Stimulated activated naive CD8-positive, alpha-beta T cell treated with anti-CD3 and anti-CD28 coated beads, Interleukin-15, amount 100 ng/mL, for 72 hours (primary cell): ENCODE results near the gene OR4D11.
"Not testable (repeated sequence)": the region's sequence is repeated elsewhere in the genome, so short reads cannot be mapped to it uniquely, and the experiment has no call there.

Source experiments
- ATAC-seq: fragments of 150-1000 bp; cut with Tn5 transposase; 2 replicates; pipeline ENCODE4 v1.10.0; 2021; ENCODE audit warnings: mild to moderate bottlenecking, moderate library complexity
- DNase-seq, 2 donors: peaks; one replicate each; pipeline ENCODE4 v3.0.0; 2021 to 2022
- H3K27ac Mint-ChIP-seq, 2 donors: one replicate each; pipeline ENCODE4 v1.8.0; 2022; ENCODE audit warnings: mild to moderate bottlenecking in 2 of 2, mixed read lengths in 2 of 2, moderate library complexity in 2 of 2
- H3K27me3 Mint-ChIP-seq: one replicate; pipeline ENCODE4 v1.8.0; 2022; ENCODE audit warnings: mixed read lengths
- H3K4me1 Mint-ChIP-seq: one replicate; pipeline ENCODE4 v1.8.0; 2022; ENCODE audit warnings: mild to moderate bottlenecking, mixed read lengths
- H3K4me3 Mint-ChIP-seq, 2 donors: one replicate each; pipeline ENCODE4 v1.8.0; 2022; ENCODE audit warnings: mild to moderate bottlenecking in 2 of 2, mixed read lengths in 2 of 2, moderate library complexity in 1 of 2
- H3K9me3 Mint-ChIP-seq, 2 donors: one replicate each; pipeline ENCODE4 v1.8.0; 2022; ENCODE audit warnings: mixed read lengths in 2 of 2

The OR4D11 gene

DNA sequence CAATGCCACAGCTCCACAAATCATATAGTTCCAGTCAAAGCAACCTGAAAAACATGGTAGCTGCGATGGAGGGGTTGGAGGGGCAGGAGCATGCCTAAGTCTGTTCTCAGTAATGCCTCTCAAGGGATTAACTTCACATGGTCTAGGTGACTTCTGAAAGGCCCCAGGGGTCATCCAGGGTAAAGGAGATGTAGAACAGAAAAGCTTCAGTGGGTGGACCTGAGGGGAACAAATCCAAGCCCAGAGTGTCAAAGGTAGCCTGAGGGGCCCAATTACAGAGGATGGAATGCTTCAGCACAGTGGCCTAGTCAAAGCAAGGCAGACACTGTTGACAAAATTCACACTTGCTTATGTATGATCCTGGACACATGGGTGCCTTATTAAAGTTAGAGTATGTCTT, 31.3 kb downstream of the OR4D11 start:
- Mint-ChIP-seq H3K27me3 (peaks cover 9% of the 10 kb centered on the region), H3K4me1 (peaks cover 15% of the 10 kb centered on the region), H3K4me3 (no peak overlapping the region), H3K27ac (no peak overlapping the region), H3K9me3 (no peaks in the 10 kb centered on the region)
- DNase-seq (no peak), ATAC-seq (no peak)

- Mint-ChIP-seq H3K9me3 (no peaks in the 10 kb centered on the region), H3K27me3 (no peaks in the 10 kb centered on the region), H3K4me3 (no peak overlapping the region), H3K27ac (no peak overlapping the region), H3K4me1 (peaks cover 9% of the 10 kb centered on the region)
- no peak for ATAC-seq
- no peak for DNase-seq
These were observed 38.9 kb downstream of the OR4D11 start for GRCh38 chr11:59542142-59542810.

DNA sequence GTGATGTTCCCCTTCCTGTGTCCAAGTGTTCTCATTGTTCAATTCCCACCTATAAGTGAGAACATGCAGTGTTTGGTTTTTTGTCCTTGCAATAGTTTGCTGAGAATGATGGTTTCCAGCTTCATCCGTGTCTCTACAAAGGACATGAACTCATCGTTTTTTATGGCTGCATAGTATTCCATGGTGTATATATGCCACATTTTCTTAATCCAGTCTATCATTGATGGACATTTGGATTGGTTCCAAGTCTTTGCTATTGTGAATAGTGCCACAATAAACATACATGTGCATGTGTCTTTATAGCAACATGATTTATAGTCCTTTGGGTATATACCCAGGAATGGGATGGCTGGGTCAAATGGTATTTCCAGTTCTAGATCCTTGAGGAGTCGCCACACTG, 40.3 kb downstream of the OR4D11 start:
- not testable (repeated sequence) for H3K4me3 Mint-ChIP-seq, DNase-seq, H3K27me3 Mint-ChIP-seq, H3K9me3 Mint-ChIP-seq, ATAC-seq, H3K4me1 Mint-ChIP-seq, H3K27ac Mint-ChIP-seq

GRCh38 chr11:59544869-59545178, 41.4 kb downstream of the OR4D11 start:
- Mint-ChIP-seq H3K27me3 (no peaks in the 10 kb centered on the region), H3K9me3 (no peaks in the 10 kb centered on the region), H3K4me3 (no peak overlapping the region), H3K27ac (peak overlapping the region in 1 of 2 donors; percentile 28), H3K4me1 (peaks cover 12% of the 10 kb centered on the region)
- no peak for ATAC-seq
- no peak for DNase-seq

DNA sequence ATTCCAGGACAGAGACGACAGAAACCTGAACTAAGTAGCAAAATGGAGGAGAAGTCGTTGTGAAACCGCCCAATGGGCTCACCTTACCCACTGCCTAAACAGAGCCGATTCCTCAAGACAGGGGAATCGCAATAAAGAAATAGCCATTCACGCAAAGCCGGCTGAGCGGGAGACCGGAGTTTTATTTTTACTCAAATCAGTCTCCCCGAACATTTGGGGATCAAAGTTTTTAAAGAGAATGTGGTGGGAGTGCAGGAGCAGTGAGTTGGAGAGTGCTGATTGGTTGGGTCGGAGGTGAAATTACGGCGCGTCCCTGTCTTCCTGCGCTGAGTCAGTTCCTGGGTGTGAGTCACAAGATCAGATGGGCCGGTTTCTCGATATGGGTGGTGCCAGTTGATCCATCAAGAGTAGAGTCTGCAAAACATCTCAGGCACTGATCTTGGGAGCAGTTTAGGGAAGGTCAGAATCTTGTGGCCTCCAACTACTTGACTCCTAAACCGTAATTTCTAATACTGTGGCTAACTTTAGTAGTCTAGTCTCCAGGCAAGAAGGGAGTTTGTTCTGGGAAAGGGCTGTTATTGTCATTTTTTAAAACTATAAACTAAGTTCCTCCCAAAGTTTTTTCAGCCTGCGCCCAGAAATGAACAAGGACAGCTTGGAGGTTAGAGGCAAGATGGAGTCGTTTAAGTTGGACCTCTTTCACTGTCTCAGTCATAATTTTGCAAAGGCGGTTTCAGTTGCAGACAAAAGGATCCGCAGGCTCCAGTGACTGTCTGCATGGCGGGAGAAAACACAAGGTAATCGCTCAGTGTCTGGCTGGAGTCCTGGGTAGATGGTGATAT, 42.0 kb downstream of the OR4D11 start:
- H3K9me3 Mint-ChIP-seq = no peaks in the 10 kb centered on the region
- DNase-seq = no peak
- no peak overlapping the region for H3K4me3 Mint-ChIP-seq

DNA sequence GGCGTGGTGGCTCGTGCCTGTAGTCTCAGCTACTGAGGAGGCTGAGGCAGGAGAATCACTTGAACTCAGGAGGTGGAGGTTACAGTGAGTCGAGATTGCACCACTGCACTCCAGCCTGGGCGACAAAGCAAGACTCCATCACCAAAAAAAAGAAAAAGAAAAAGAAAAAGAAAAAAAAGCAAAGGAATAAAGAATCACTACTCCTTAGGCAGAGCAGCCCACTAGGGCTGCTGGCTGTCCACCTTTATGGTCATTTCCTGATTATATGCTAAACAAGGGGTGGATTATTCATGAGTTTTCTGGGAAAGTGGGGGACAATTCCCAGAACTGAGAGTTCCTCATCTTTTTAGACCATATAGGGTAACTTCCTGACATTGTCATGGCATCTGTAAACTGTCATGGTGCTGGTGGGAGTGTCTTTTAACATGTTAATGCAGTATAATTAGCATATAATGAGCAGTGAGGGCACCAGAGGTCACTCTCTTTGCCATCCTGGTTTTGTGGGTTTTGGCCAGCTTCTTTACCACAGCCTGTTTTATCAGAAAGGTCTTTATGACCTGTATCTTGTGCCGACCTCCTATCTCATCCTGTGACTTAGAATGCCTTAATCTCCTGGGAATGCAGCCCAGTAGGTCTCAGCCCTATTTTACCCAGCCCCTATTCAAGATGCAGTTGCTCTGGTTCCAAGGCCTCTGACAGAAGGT, 44.4 kb downstream of the OR4D11 start:
- not testable (repeated sequence) for H3K9me3 Mint-ChIP-seq, H3K27ac Mint-ChIP-seq, DNase-seq, H3K27me3 Mint-ChIP-seq, H3K4me3 Mint-ChIP-seq, ATAC-seq
- peaks cover 28% of the 10 kb centered on the region for H3K4me1 Mint-ChIP-seq

More for the DNA sequence above, 42.0 kb downstream of the OR4D11 start:
- Mint-ChIP-seq H3K27ac (no peak overlapping the region), H3K4me1 (peaks cover 14% of the 10 kb centered on the region), H3K27me3 (no peaks in the 10 kb centered on the region)
- ATAC-seq = no peak

DNA sequence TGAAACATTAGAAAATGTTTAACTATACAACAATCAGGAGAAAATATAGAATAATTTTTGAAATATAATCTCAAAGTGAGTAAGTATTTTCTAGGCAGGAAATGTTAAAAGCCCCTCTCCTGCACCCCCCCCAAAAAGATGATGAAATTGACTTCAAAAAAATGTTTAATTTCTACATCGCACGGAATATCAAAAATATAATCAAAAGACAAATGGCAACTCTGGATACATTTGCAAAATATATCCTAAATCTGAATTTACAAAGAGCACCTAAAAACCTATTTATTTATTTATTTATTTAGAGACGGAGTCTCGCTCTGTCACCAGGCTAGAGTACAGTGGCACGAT, 44.9 kb downstream of the OR4D11 start:
- Mint-ChIP-seq H3K27me3 (no peaks in the 10 kb centered on the region), H3K4me1 (peaks cover 28% of the 10 kb centered on the region), H3K9me3 (no peaks in the 10 kb centered on the region), H3K4me3 (no peak overlapping the region), H3K27ac (no peak overlapping the region)
- DNase-seq = no peak
- no peak for ATAC-seq

- ATAC-seq = peak; percentile 96
- Mint-ChIP-seq H3K4me3 (peak overlapping the region; percentile 82 to 86), H3K27me3 (no peaks in the 10 kb centered on the region), H3K4me1 (peaks cover 31% of the 10 kb centered on the region), H3K27ac (peak overlapping the region; percentile 93 to 99), H3K9me3 (no peaks in the 10 kb centered on the region)
- peak; percentile 93 to 96 for DNase-seq
These were observed 47.0 kb downstream of the OR4D11 start for GRCh38 chr11:59550368-59550841.

DNA sequence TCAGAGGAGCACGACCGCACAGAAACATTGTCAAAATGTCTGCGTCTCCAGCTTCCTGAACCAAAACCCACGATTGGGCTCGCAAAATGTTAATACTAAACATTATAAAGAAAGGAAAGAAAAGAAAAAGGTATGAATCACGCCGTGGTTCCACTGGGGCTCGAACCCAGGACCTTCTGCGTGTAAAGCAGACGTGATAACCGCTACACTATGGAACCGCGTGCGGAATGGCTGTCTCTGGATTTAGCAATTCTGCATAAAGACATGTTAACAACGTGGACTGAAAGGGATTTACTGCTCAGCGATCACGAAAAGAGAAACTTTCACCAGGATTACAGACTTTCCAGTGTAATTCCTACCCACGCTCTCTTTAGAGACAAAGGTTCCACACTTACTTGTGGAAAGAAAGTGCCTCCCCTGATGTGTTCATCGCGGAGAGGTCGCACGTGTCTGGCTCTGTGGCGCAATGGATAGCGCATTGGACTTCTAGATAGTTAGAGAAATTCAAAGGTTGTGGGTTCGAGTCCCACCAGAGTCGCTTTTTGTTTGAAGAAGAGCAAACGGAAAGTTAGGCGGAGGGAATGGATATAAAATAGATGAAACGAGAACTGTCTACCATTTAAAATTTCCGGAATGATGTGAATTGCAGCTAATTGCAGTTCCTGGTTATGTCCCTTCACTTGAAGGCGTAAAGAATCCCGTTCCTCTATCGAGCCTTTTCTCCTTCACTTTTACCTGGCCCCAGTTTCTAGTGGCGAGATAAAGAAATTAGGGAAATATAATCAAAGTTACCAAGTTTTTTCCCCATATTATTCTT, 47.7 kb downstream of the OR4D11 start:
- Mint-ChIP-seq H3K27ac (peak overlapping the region; percentile 93 to 99), H3K9me3 (no peaks in the 10 kb centered on the region), H3K4me1 (peaks cover 37% of the 10 kb centered on the region), H3K4me3 (peak overlapping the region; percentile 82 to 86), H3K27me3 (no peaks in the 10 kb centered on the region)
- peak; percentile 60 for ATAC-seq
- peak; percentile 83 for DNase-seq

DNA sequence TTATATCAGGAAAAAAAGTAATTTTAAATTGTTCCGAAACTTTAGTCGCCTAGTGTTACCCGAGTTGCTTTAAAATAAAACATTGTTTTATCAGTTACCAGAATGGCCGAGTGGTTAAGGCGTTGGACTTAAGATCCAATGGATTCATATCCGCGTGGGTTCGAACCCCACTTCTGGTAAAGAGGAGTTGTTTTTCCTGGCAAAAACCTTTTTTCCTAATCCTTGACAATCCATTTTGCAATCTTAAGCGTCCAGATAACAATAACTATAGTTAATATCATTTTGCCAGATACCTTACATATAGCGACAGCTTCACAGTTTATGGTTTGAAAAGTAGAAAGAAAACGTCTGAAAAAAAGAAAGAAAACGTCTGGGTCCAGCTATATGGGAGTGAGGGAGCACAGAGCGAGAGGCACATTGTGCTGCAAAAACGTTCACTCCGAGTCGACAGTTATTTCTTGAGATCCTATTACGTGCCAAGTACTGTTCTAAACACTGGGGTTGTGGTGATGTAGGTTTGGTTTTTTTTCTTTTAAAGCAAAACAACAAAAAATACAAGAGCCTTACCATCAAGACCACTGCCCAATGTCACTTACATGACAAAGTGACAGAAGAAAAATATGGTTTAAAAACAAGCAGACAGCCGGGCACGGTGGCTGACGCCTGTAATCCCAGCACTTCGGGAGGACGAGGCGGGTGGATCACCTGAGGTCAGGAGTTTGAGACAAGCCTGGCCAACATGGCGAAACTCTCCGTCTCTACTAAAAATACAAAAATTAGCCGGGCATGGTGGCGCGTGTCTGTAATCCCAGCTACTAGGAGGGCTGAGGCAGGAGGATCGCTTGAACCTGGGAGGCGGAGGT, 48.5 kb downstream of the OR4D11 start:
- Mint-ChIP-seq H3K4me3 (peak overlapping the region; percentile 35 to 82), H3K9me3 (no peaks in the 10 kb centered on the region), H3K27ac (peak overlapping the region; percentile 93 to 99), H3K27me3 (no peaks in the 10 kb centered on the region), H3K4me1 (peaks cover 45% of the 10 kb centered on the region)
- ATAC-seq (no peak), DNase-seq (no peak)

- no peak for ATAC-seq
- Mint-ChIP-seq H3K27ac (no peak overlapping the region), H3K4me1 (peaks cover 53% of the 10 kb centered on the region), H3K9me3 (no peaks in the 10 kb centered on the region), H3K27me3 (no peaks in the 10 kb centered on the region), H3K4me3 (no peak overlapping the region)
- DNase-seq = no peak
These were observed 49.5 kb downstream of the OR4D11 start for GRCh38 chr11:59552844-59553243.

GRCh38 chr11:59553323-59553722, 49.9 kb downstream of the OR4D11 start:
- no peak overlapping the region for H3K4me3 Mint-ChIP-seq
- no peak for ATAC-seq
- no peak for DNase-seq
- H3K27me3 Mint-ChIP-seq = no peaks in the 10 kb centered on the region
- H3K27ac Mint-ChIP-seq = no peak overlapping the region
- no peaks in the 10 kb centered on the region for H3K9me3 Mint-ChIP-seq
- H3K4me1 Mint-ChIP-seq = peaks cover 58% of the 10 kb centered on the region
